ENCODE data around the gene ANLN. TPM values are rescaled to one million over a fixed set of nuclear protein-coding genes. Genes with fewer than 3 reads are reported as not detected.
A peak's percentile ranks its signal among the peaks of the same experiment; 100 is the strongest.

ANLN gene
- total RNA-seq, 1 donor from 2014 or later = 85.5 TPM

DNA sequence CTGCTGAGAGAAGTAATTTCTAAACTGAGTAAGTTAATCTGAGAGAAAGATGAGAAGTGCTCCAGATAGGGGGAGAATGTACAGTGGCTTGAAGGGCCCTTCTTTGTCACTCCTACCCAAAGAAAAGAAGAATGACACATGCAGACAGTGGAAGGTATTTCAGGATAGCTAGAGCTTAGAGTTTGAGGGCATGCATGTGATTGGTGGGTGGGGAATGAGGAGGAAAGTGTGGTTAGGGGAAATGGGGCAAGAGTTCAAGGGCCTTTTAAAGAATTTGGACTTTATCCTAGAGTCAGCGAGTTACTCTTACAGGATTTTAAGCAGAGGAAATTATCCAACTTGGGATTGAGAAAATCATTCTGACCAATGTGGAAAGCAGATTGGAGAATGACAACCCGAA lies 50.0 kb downstream of the ANLN start:
- no peaks in the 10 kb centered on the region for H3K4me1 Mint-ChIP-seq
- H3K4me3 Mint-ChIP-seq = no peak overlapping the region
- no peaks in the 10 kb centered on the region for H3K9me3 Mint-ChIP-seq
- H3K27ac Mint-ChIP-seq (ENCODE audit: unreplicated experiment) = no peak overlapping the region
- TF ChIP-seq, protein P1, sequence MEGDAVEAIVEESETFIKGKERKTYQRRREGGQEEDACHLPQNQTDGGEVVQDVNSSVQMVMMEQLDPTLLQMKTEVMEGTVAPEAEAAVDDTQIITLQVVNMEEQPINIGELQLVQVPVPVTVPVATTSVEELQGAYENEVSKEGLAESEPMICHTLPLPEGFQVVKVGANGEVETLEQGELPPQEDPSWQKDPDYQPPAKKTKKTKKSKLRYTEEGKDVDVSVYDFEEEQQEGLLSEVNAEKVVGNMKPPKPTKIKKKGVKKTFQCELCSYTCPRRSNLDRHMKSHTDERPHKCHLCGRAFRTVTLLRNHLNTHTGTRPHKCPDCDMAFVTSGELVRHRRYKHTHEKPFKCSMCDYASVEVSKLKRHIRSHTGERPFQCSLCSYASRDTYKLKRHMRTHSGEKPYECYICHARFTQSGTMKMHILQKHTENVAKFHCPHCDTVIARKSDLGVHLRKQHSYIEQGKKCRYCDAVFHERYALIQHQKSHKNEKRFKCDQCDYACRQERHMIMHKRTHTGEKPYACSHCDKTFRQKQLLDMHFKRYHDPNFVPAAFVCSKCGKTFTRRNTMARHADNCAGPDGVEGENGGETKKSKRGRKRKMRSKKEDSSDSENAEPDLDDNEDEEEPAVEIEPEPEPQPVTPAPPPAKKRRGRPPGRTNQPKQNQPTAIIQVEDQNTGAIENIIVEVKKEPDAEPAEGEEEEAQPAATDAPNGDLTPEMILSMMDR (conservative IDR thresholded peaks at IDR 0.05) = no peak
- peaks cover 16% of the 10 kb centered on the region for H3K36me3 Mint-ChIP-seq (ENCODE audit: low read depth)
- H3K27me3 Mint-ChIP-seq (ENCODE audit: low read depth) = no peaks in the 10 kb centered on the region
- no peak for DNase-seq (ENCODE audit: low read depth, low spot score)

DNA sequence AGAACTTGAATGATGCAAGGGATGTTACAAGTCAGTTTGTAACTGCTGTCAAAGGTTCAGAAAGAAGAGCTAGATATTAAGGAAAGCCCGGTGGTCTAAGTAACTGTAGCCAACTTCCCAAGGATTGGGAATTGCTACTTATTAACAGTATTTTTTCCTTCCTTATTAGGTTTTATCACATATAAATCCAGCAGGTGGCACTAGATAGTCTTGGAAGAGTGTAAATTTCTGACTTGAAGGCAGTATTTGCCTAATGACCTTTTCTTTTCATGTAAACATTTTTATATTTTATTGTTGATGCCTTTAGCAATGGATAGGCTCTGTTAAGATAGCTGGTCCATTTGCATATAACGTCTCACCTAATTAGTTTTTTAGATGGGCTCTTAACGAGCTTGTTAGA lies 51.2 kb downstream of the ANLN start:
- H3K4me1 Mint-ChIP-seq = no peaks in the 10 kb centered on the region
- H3K27me3 Mint-ChIP-seq (ENCODE audit: low read depth) = no peaks in the 10 kb centered on the region
- H3K9me3 Mint-ChIP-seq = no peaks in the 10 kb centered on the region
- TF ChIP-seq, protein P1 (conservative IDR thresholded peaks at IDR 0.05) = peak; percentile 65
- no peak overlapping the region for H3K27ac Mint-ChIP-seq (ENCODE audit: unreplicated experiment)
- no peak for DNase-seq (ENCODE audit: low read depth, low spot score)
- H3K36me3 Mint-ChIP-seq (ENCODE audit: low read depth) = peaks cover 16% of the 10 kb centered on the region
- H3K4me3 Mint-ChIP-seq = no peak overlapping the region

DNA sequence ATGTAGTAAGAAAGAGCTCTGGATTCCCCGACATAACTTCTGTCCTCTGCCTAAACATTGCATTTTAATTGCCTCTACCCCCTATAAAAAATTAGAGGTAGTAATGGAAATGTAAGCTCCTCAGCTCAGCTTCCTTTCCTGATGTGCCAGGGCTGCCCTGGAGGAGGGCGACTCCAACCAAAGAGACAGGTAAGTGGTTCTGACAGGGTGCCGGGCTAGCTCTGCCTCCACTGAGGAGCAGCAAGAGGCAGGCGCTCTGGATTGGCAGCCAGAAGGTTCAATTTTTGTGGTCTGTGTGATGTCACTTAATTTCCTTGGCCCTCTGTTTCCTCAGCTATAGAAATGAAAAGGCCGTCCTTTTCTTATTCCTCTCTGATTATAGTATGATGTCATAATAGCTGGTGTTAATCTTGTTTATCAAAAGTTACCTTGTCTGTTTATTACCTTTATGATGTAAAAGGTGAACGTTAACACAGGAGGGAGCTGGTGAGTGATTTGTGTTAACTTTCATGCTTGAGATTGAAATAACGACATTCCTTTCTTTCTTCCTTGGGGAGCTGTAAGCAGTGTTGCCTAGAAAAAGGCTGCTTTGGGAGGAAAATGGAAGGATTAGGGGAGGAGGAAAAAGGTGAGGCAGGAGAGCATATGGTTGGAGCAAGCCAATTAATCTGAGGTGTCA lies 51.8 kb downstream of the ANLN start:
- Mint-ChIP-seq H3K4me3 (no peak overlapping the region), H3K36me3 (ENCODE audit: low read depth) (peaks cover 19% of the 10 kb centered on the region), H3K27ac (ENCODE audit: unreplicated experiment) (no peak overlapping the region), H3K27me3 (ENCODE audit: low read depth) (no peaks in the 10 kb centered on the region), H3K4me1 (no peaks in the 10 kb centered on the region), H3K9me3 (no peaks in the 10 kb centered on the region)
- no peak for DNase-seq (ENCODE audit: low read depth, low spot score)
- TF ChIP-seq, protein P1 (conservative IDR thresholded peaks at IDR 0.05) = no peak

DNA sequence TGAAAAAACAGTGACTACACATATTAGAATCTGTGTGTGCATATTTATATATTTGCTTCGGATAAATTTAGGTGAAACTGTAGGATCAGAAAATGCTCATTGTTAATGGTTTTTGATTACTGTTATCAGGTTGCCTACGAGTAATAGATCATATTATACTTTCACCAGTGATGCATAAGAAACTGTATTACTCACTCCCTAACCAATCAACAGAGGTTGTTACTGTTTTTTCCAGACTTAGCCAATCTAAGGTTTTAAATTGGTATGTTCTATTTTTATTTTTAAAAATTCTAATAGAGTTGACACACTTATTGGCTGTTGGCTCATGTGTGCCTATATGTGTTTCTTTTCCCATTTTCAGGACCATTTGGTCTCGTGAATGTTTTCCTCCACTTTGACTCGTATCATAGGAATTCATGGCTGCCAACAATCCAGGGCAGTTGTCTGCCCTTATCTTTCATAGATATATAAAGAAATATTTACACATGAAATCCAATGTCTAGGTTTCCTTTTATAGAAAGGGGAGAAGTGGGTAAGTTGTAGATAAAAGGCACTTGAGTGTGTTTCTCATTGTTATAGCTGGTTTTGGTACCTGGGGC lies 59.2 kb downstream of the ANLN start:
- TF ChIP-seq, protein P1 (conservative IDR thresholded peaks at IDR 0.05) = no peak
- Mint-ChIP-seq H3K4me3 (no peak overlapping the region), H3K27ac (ENCODE audit: unreplicated experiment) (no peak overlapping the region), H3K9me3 (no peaks in the 10 kb centered on the region), H3K27me3 (ENCODE audit: low read depth) (no peaks in the 10 kb centered on the region), H3K36me3 (ENCODE audit: low read depth) (peaks cover 45% of the 10 kb centered on the region), H3K4me1 (no peaks in the 10 kb centered on the region)
- no peak for DNase-seq (ENCODE audit: low read depth, low spot score)

DNA sequence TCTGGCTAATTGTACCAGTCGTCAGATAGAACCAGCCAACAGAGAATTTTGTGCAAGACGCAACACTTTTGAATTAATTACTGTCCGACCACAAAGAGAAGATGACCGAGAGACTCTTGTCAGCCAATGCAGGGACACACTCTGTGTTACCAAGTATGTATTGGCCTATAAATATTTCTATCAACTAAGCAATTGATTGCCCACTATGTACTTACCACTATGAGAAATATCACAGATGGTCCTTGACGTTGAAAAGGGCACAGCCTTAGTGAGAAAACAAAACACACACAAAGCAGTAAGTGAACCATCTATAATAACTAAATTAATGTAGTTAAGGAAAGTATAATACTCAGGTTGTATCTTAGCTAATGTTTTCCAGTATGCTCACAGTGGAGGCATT lies 60.0 kb downstream of the ANLN start:
- DNase-seq (ENCODE audit: low read depth, low spot score) = no peak
- Mint-ChIP-seq H3K4me1 (no peaks in the 10 kb centered on the region), H3K27ac (ENCODE audit: unreplicated experiment) (no peak overlapping the region), H3K9me3 (no peaks in the 10 kb centered on the region), H3K27me3 (ENCODE audit: low read depth) (no peaks in the 10 kb centered on the region), H3K4me3 (no peak overlapping the region), H3K36me3 (ENCODE audit: low read depth) (peaks cover 50% of the 10 kb centered on the region)
- TF ChIP-seq, protein P1 (conservative IDR thresholded peaks at IDR 0.05) = no peak

All from neural crest cell (in vitro differentiated cells).